ENCODE data around the gene POTEF.
"Not testable (repeated sequence)": the region's sequence is repeated elsewhere in the genome, so short reads cannot be mapped to it uniquely, and the experiment has no call there.

- not testable (repeated sequence) for TF ChIP-seq EZH2 (IDR thresholded peaks at IDR 0.05; ENCODE audit: borderline replicate concordance, insufficient read depth, low read length, poor library complexity, severe bottlenecking); CTCF (IDR thresholded peaks at IDR 0.05; ENCODE audit: poor library complexity, severe bottlenecking); MXI1 (conservative IDR thresholded peaks at IDR 0.05; ENCODE audit: poor library complexity, severe bottlenecking); SMC3 (conservative IDR thresholded peaks at IDR 0.05; ENCODE audit: poor library complexity); RAD21 (conservative IDR thresholded peaks at IDR 0.05); TAF1 (IDR thresholded peaks at IDR 0.05; ENCODE audit: low read depth); EP300 (conservative IDR thresholded peaks at IDR 0.05; ENCODE audit: poor library complexity, severe bottlenecking); POLR2AphosphoS5 (IDR thresholded peaks at IDR 0.05); REST (IDR thresholded peaks at IDR 0.05; ENCODE audit: borderline replicate concordance)
Measured at GRCh38 chr2:130143266-130144039, 14.4 kb upstream of the POTEF start.
